NK-92 (cell line): Measurements from ENCODE around the gene MGST3.
A peak's percentile ranks its signal among the peaks of the same experiment; 100 is the strongest.
"Not testable (repeated sequence)": the region's sequence is repeated elsewhere in the genome, so short reads cannot be mapped to it uniquely, and the experiment has no call there.

Experiments
- DNase-seq: peaks from one replicate; lab custom pipeline; 2025; ENCODE audit not compliant: unreplicated experiment; lab: John Stamatoyannopoulos, UW

The MGST3 gene

DNA sequence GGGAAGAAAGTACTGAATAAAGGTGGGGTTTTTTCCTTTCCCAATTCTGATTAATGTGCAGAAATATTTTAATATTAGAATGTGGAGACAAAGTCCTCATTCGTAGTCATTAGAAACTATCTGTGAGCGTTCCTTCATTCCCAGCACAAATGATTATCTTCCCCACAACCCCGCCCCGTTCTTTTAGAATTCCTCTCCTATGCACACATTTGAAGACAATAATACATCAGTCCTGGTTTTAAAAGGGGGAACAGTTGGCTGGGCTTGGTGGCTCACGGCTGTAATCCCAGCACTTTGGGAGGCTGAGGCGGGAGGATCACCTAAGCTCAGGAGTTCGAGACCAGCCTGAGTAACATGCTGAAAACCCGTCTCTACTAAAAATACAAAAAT lies 66.5 kb downstream of the MGST3 start:
- no peak for DNase-seq

DNA sequence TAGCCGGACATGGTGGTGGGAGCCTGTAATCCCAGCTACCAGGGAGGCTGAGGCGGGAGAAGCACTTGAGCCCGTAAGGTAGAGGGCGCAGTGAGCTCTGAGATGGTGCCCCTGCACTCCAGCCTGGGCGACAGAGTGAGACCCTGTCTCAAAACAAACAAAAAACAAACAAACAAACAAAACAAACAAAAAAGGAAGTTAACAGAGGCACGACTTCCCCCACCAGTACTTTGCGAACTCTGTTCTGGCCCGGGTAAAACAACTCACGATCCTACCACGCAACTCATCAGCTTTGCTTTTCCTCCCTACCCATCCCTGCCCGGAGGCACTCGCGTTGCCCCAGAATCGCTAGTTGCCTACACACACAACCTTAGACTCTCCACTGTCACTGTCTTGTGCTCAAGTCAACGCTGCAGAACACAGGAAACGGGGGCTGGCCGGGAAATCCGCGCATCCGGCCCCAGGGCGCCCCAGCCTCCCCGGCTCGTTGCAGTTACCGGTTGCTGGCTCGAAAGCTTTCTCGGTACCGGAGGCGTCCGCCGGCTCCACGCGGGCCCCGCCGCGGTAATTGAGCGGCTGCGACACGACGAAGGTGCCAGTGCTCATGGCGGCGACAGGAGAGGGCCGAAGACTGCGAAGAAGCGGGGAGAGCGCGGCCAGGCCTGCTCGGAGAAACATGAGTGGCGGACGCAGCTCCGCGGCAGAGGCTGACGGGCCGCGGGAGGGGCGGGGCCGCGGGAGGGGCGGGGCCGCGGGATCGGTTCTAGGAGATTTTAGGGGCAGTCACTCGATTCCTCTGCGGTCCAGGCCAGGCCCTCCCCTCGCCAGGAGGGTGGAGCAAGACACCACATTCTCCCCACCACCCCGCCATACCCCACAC lies 67.1 kb downstream of the MGST3 start, which contains the start of gene ALDH9A1:
ALDH9A1 (minus strand) TSS at position 682 of the 880 bp plus-strand sequence; CDS start at position 678, 4 bp downstream.
- peak; percentile 8 for DNase-seq

DNA sequence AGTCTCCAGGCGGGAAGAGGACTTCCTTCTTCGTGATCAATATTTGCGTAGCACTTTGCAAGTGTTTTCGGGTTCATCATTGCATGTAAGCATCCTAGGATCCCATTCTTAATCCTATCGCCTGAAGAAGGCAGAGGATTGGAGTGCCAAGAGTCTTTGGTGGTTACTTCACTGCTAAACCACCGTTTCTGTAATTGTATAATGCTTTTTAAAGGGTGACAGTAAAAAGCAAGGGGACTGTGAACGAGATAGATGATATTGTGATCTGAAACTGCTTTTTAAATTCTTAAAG lies 67.7 kb downstream of the MGST3 start:
- DNase-seq: no peak

DNA sequence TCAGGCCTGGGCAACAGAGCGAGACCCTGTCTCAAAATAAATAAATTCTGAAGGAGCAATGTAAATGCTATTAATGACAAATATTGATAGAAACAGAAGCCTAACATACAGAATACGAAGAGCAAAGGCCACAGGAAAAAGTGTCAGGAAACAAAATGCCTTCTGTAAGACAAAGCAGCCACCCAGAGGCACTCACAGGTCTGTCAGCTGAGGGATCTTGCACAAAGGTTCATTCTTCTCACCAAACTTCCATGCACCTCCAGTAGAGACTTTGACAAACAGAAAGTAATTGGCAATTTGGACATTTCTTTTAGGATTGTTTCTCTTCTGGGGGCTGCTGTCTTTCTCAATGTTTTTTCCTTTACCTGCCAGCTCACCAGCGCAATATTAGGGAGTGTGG lies 68.5 kb downstream of the MGST3 start:
- no peak for DNase-seq

DNA sequence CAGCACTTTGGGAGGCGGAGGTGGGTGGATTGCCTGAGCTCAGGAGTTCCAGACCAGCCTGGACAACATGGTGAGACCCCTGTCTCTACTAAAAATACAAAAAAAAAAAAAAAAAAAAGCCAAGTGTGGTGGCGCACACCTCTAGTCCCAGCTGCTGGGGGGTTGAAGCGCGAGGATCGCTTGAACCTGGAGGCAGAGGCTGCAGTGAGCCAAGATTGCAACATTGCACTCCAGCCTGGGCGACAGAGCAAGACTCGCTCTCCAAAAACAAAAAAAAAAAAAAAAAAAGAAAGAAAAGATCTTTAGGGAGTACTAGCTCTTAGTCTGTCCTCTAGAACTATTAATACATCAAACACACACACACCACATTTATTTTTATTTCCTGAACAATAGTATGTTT lies 70.9 kb downstream of the MGST3 start:
- DNase-seq: not testable (repeated sequence)

DNA sequence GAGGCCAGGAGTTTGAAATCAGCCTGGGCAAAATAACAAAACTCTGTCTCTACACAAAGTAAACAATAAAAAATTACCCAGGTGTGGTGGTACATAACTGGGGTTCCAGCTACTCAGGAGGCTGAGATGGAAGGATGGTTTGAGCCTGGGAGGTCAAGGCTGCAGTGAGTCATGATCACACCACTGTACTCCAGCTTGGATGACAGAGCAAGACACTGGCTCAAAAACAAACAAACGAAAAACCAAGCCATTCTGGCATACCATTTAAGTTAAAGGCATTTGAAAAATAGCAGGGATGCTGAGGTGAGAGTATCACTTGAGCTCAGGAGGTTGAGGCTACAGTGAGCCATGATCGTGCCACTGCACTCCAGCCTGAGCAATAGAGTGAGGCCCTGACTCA lies 72.6 kb downstream of the MGST3 start:
- no peak for DNase-seq
